Ovary (tissue), 3 donors: ENCODE data around the gene ERRFI1.

Experiments
- CTCF ChIP-seq, 3 donors: fragments of 450-650 bp in 2 of 3; fragments of 200-600 bp in 1 of 3; IDR thresholded peaks; one replicate each; pipeline versions ENCODE4 v1.5.1 to v1.8.0; 2016 to 2022; ENCODE audit warnings: antibody characterized with exemption in 3 of 3, mild to moderate bottlenecking in 1 of 3
- EP300 ChIP-seq: sonication (generic); formaldehyde crosslinking; IDR thresholded peaks from one replicate; pipeline ENCODE4 v1.6.1; 2017; ENCODE audit warnings: antibody characterized with exemption
- POLR2A ChIP-seq: fragments of 450-650 bp; IDR thresholded peaks from one replicate; pipeline ENCODE4 v1.6.1; 2017; ENCODE audit warnings: antibody characterized with exemption, mild to moderate bottlenecking, moderate library complexity
- donor health status: DM: no; HTN: no; CAD: no.

- no peak for TF ChIP-seq CTCF (IDR thresholded peaks at IDR 0.05)
- TF ChIP-seq POLR2A = no peak
- no peak for TF ChIP-seq EP300
Measured at GRCh38 chr1:7985851-7986612, 40.1 kb downstream of the ERRFI1 start.
